CD4-positive, alpha-beta T cell treated with Interleukin-17A for 1 hour (primary cell): Measurements from ENCODE around the gene ARRDC2.
A peak's percentile ranks its signal among the peaks of the same experiment; 100 is the strongest.
"Not testable (repeated sequence)": the region's sequence is repeated elsewhere in the genome, so short reads cannot be mapped to it uniquely, and the experiment has no call there.

Experiments used
- DNase-seq: peaks from one replicate; pipeline ENCODE4 v3.0.0-alpha.2; 2020

ARRDC2 gene

GRCh38 chr19:18017275-18018083 lies 9.5 kb downstream of the ARRDC2 start:
- DNase-seq = no peak

GRCh38 chr19:18020212-18021085 lies 12.5 kb downstream of the ARRDC2 start:
- no peak for DNase-seq

DNA sequence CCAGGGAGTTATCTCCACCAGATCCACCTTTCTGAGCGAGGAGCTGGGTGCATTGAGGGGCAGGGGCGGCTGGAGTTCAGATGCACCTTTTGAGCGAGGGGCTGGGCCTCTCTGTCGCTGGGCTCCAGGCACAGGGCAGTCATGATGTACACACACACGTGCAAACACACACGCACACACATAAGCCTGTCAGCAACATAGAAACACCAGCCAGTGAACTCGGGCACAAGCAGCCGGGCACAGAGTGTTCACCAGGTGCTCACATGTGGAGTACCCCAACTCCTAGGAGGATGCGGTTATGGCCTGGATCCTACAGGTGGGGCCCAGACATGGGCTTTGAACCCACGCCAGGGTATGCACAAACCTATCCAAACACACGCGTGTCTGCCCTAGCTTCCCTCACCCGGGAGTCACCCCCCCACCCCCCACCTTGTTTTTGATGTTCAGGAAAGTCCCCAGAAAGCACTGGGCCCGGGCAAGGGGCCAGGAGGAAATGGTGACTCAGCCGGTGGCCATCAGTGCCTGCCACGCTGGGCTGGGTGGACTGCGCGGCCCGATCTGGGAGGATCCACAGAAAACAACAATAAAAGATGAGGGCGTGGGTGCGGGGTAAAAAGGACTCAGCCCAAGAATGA lies 13.3 kb downstream of the ARRDC2 start:
- peak; percentile 82 for DNase-seq

- peak; percentile 82 for DNase-seq
Measured at GRCh38 chr19:18023622-18024251, 15.8 kb downstream of the ARRDC2 start.

DNA sequence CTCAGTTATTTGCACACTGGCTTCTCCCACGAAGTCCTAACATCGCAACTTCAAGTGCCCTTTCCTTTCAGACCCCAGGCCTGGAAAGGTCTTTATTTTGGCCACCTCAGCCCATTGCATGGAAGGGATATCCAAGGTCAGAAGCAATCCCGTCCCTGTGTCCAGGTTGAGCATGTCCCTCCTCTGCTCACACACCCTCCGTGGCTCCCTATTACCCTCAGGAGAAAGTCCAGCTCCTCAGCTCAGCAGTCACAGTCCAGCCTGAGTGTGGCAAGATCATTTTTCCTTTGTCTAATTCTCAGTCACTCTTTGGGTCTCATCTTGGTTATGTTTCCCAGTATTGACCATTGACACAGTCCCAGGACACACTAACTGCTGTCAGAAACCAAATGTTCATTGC lies 19.2 kb downstream of the ARRDC2 start:
- no peak for DNase-seq

DNA sequence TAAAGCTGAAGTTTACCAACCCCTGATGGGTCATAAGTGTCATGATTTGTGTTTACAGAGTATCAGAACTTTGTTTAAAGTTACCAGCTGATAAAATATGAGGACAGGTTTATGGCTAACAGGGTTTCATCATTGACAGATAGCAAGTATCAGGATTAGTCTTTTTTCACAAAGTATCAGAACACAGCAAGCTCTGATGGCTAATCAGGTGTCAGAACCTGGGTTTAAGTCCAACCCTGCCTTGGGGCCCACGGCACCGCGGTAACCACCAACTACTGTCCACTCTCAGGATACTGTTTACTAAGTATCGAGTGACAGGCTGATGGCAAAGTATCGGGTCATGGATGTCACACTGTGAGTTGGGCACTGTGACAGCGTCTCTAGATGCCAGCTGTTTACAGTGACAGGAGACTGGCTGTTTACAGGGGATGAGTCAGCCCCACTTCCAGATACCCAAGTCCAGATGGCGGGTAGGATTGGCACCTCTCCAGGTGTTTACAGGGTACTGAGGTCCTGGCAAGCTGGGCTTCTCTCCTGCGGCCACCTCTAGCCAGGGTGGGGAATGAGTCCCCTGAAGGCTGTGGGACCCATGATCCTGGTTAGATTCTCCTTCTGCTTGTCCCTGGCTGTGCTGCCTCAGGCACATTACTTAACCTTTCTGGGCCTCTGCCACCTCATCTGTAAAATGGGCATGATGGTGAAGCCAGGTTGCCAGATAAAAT lies 21.8 kb downstream of the ARRDC2 start:
- DNase-seq = no peak

DNA sequence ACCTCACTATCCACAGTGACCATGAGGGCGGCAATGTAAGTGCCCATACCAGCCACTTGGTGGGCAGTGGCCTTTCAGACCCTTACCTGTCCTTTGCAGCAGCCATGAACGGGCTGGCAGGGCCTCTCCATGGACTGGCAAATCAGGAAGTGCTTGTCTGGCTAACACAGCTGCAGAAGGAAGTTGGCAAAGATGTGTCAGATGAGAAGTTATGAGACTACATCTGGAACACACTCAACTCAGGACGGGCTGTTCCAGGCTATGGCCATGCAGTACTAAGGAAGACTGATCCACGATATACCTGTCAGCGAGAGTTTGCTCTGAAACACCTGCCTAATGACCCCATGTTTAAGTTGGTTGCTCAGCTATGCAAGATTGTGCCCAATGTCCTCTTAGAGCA lies 23.4 kb downstream of the ARRDC2 start:
- DNase-seq = not testable (repeated sequence)

GRCh38 chr19:18032102-18032501 lies 24.1 kb downstream of the ARRDC2 start:
- DNase-seq = not testable (repeated sequence)

GRCh38 chr19:18041054-18041453 lies 33.1 kb downstream of the ARRDC2 start:
- DNase-seq = no peak

DNA sequence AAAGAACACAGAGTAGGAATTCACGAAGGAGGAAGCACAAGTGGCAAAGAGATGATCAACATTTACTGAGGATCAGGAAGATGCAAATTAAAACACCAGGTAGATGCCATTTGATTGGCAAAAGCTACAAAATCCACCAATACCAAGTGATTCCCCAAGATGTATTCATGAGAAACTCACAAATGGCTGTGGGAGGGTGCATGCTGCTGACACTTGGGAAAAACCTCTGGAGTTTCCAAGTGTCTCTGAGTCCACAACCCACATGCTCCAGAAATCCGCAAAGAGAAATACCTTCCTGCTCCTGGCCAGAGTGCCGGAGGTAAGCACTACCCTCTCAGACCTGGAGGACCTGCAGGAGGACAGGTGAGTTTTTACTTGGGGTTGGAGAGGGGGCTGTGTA lies 35.7 kb downstream of the ARRDC2 start:
- no peak for DNase-seq

DNA sequence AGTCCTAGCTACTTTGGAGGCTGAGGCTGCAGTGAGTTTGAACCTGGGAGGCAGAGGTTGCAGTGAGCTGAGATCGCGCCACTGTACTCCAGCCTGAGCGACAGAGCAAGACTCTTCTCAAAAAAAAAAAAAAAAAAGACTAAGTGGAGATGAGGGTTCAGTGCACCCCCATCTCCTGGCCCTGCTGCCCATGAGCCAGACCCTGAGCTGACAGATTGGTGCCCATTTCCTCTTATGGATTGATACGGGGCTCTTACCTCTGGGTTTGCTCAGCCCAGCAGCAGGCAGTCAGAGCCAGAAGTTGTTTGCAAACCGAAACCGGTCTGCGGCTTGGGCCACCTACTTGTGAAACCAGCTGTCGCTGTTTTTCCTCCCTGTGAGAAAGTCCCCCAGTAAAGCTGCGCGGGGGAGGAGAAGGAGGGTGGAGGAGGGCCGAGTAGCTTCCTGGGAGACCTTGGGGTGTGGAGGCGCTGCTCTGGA lies 36.9 kb downstream of the ARRDC2 start:
- peak; percentile 88 for DNase-seq

- no peak for DNase-seq
Measured at GRCh38 chr19:18045307-18046050, 37.5 kb downstream of the ARRDC2 start.

DNA sequence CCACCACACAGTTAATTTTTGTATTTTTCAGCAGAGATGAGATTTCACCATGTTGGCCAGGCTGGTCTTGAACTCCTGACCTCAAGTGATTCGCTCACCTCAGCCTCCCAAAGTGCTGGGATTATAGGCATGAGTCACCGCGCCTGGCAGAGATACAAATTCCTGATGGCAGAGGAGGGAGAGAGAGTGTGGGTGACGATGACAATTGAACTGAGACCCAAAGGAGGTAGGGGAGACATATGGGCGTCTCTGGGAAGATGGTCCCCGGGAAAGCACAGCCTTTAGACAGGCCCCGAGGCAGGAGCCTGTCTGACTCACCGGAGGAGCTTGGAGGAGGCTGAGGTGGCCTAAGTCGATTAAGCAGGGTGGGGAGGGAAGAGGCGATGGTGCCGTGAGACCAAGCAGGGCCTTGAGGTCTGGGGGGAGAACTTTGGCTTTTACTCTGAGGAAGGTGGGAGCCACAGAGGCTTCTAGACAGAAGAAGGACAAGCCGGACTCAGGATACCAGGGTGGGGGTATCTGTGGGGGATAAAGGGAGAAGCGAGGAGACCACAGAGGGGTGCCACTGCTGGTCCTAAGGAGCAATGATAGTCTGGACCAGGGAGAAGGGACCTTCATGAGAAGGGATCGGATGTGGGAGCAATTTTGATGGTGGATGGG lies 38.2 kb downstream of the ARRDC2 start:
- DNase-seq = no peak

GRCh38 chr19:18049385-18049784 lies 41.4 kb downstream of the ARRDC2 start:
- DNase-seq = no peak

DNA sequence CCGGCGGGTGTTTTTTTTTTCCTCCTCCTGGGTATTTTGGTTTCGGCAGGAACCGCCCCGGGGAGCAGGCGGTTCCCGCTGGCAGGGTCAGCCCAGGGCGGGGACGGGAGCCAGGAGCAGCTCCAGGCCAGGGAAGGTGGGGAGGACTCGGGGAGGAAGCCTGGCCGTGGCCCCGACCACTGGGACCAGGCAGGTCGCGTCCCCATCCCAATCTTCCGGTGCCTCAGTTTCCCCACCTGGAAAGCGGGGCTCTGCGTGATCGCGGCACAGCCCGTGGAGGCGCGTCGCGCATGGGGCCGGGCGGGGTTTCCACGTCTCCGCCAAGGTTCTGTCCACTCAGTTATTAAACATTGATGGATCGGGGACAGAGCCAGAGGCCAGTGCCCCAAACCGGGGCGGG lies 43.9 kb downstream of the ARRDC2 start:
- DNase-seq = no peak

GRCh38 chr19:18053576-18054219 lies 45.7 kb downstream of the ARRDC2 start:
- DNase-seq = no peak

- DNase-seq = no peak
Measured at GRCh38 chr19:18055967-18056366, 48.0 kb downstream of the ARRDC2 start.

GRCh38 chr19:18057557-18057956 lies 49.6 kb downstream of the ARRDC2 start:
- no peak for DNase-seq

DNA sequence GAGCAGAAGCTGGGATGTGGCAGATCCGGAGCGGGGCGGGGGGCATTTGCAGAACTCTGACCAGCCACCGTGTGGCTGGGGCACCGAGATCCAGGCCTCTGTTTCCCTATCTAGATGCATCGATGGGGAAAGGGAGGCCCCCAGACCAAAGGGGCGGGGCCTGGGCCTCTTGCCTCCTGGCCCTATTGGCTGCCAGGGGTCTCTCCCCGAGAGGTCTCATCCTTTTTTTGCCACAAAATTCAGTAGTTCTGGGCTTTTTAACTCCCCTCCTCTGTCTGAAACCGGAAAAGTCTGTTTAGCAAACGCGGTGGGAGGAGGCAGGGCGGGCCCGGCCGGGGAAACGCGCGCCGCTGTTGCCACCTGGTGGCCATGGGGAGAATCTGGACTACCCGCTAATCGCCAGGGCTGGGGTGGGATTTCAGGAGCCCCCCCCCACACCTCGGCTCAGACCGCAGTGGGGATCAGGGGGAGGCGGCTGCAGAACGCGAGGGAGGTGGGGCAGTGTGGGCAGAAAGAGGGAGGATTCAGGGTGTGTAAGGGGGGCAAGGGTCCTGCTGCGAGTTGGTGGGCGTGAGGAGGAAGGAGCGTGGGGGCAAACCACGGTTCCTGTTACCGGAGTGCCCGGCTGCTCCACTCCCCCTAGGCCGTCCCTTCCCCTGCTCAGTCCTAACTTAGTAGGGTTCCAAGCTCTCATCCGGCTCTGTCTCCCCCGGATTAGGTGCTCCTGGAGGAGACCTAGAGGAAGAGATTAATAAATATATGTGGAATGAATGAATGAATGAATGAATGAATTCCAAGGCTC lies 50.4 kb downstream of the ARRDC2 start:
- DNase-seq = peak; percentile 86
